ENCODE data around the gene EPRS1. TPM values are rescaled to one million over a fixed set of nuclear protein-coding genes. Genes with fewer than 3 reads are reported as not detected.

Gene EPRS1
- total RNA-seq, 1 experiment from 2014 or later, result 121 TPM

DNA sequence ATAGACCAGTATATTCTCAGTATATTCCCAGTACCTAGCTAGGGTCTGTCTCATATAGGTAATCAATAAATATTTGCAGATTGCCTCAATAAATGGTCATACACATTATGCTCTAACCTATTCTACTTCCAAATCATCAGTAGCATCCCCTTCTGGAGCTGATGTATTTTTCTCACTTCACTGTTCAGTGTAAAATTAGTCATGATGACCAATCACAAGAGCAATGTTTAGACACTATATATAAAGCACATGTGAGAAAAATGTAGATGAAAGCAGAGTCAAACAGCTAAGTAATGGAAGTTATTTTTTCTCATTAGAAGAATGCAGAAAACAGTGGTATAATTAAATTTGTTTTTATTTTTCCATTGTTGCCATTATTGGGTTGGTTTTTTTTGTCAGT, 34.7 kb downstream of the EPRS1 start:
- H3K4me1 Mint-ChIP-seq, result no peaks in the 10 kb centered on the region
- TF ChIP-seq, protein P1, sequence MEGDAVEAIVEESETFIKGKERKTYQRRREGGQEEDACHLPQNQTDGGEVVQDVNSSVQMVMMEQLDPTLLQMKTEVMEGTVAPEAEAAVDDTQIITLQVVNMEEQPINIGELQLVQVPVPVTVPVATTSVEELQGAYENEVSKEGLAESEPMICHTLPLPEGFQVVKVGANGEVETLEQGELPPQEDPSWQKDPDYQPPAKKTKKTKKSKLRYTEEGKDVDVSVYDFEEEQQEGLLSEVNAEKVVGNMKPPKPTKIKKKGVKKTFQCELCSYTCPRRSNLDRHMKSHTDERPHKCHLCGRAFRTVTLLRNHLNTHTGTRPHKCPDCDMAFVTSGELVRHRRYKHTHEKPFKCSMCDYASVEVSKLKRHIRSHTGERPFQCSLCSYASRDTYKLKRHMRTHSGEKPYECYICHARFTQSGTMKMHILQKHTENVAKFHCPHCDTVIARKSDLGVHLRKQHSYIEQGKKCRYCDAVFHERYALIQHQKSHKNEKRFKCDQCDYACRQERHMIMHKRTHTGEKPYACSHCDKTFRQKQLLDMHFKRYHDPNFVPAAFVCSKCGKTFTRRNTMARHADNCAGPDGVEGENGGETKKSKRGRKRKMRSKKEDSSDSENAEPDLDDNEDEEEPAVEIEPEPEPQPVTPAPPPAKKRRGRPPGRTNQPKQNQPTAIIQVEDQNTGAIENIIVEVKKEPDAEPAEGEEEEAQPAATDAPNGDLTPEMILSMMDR (conservative IDR thresholded peaks at IDR 0.05), result no peak
- H2BK20ac ChIP-seq (ENCODE audit: low read depth, low read length, poor library complexity, severe bottlenecking), result no peak overlapping the region

More for the DNA sequence above, 34.7 kb downstream of the EPRS1 start:
- no peaks in the 10 kb centered on the region for H3K9me3 ChIP-seq (ENCODE audit: control insufficient read depth, low read depth, low read length)
- H3K4ac ChIP-seq (ENCODE audit: low read depth, low read length), result no peak overlapping the region
- no peak overlapping the region for H2BK15ac ChIP-seq (ENCODE audit: low read depth, low read length)
- H4K20me1 ChIP-seq (ENCODE audit: control insufficient read depth, insufficient read depth, insufficient read length), result no peaks in the 10 kb centered on the region
- H3K36me3 Mint-ChIP-seq (ENCODE audit: insufficient read depth in 1 of 3, low read depth in 3 of 3), result peaks cover 12 to 58% (median 46%) of the 10 kb centered on the region in 3 experiments; a peak in 6 of 7 replicates
- no peaks in the 10 kb centered on the region for H3K79me1 ChIP-seq (ENCODE audit: insufficient read depth, low read depth, low read length, poor library complexity, severe bottlenecking)
- no peak overlapping the region for H3K27ac ChIP-seq (ENCODE audit: insufficient read length, low read depth, low read length)
- no peaks in the 10 kb centered on the region for H3K23me2 ChIP-seq (ENCODE audit: insufficient read length, low read depth, low read length, poor library complexity, severe bottlenecking)
- no peak overlapping the region for H2BK120ac ChIP-seq (ENCODE audit: low read depth, low read length, poor library complexity, severe bottlenecking)
- H3K4me3 Mint-ChIP-seq, result no peak overlapping the region
- no peak overlapping the region for H3K56ac ChIP-seq (ENCODE audit: insufficient read length, low read depth, low read length)
- no peak overlapping the region for H4K8ac ChIP-seq (replicated peaks; ENCODE audit: insufficient read length, low read depth, low read length)
- H3K27me3 ChIP-seq (ENCODE audit: insufficient read depth, low read length), result no peaks in the 10 kb centered on the region
- no peak overlapping the region for H3K18ac ChIP-seq (ENCODE audit: insufficient read length, low read depth, low read length)
- no peak overlapping the region for H2AFZ ChIP-seq (ENCODE audit: low read length)
- no peak overlapping the region for H3K4me2 ChIP-seq (ENCODE audit: insufficient read depth, insufficient read length, low read length)
- no peak overlapping the region for H2BK12ac ChIP-seq (ENCODE audit: insufficient read length, low read depth, low read length)
- no peak overlapping the region for H4K5ac ChIP-seq (ENCODE audit: insufficient read length, low read depth, low read length)
- no peaks in the 10 kb centered on the region for H3K79me2 ChIP-seq (ENCODE audit: insufficient read depth, low read length)
- H3K27ac Mint-ChIP-seq, result no peak overlapping the region
- H3T11ph ChIP-seq (ENCODE audit: low read length), result no peak overlapping the region
- H2BK5ac ChIP-seq (ENCODE audit: insufficient read length, low read length), result no peak overlapping the region
- no peak overlapping the region for H3K9ac ChIP-seq (ENCODE audit: extremely low read depth, insufficient read length, low read length)
- H3K14ac ChIP-seq (ENCODE audit: insufficient read depth, low read length), result no peak overlapping the region
- H4K91ac ChIP-seq (ENCODE audit: insufficient read length, low read depth, low read length), result no peak overlapping the region
- no peaks in the 10 kb centered on the region for H3K27me3 Mint-ChIP-seq (ENCODE audit: low read depth)
- no peaks in the 10 kb centered on the region for H3K4me1 ChIP-seq (ENCODE audit: insufficient read depth, low read length)
- no peak for DNase-seq
- H3K9me3 Mint-ChIP-seq, result no peaks in the 10 kb centered on the region
- H2AK5ac ChIP-seq (ENCODE audit: insufficient read length, low read length), result no peak overlapping the region
- no peak overlapping the region for H3K23ac ChIP-seq (ENCODE audit: insufficient read length, low read depth, low read length)

Measured in H9 (cell line).